Ishikawa (cell line): ENCODE results near the gene NSD2.

Experiments
- CEBPB ChIP-seq: IDR thresholded peaks from 2 replicates; pipeline ENCODE4 v1.6.1; 2012
- CREB1 ChIP-seq: IDR thresholded peaks from 2 replicates; pipeline ENCODE4 v1.6.1; 2012; ENCODE audit warnings: low read depth
- EGR1 ChIP-seq: IDR thresholded peaks from 2 replicates; pipeline ENCODE4 v1.6.1; 2012
- EP300 ChIP-seq: IDR thresholded peaks from 2 replicates; pipeline ENCODE4 v1.6.1; 2012; ENCODE audit warnings: borderline replicate concordance
- FOXM1 ChIP-seq: IDR thresholded peaks from 2 replicates; pipeline ENCODE4 v1.6.1; 2012; ENCODE audit warnings: low read depth, borderline replicate concordance
- MAX ChIP-seq: IDR thresholded peaks from 2 replicates; pipeline ENCODE4 v1.6.1; 2012
- RAD21 ChIP-seq: IDR thresholded peaks from 2 replicates; pipeline ENCODE4 v1.6.1; 2012; ENCODE audit warnings: low read depth
- REST ChIP-seq: IDR thresholded peaks from 2 replicates; pipeline ENCODE4 v1.6.1; 2012; ENCODE audit warnings: low read depth, mild to moderate bottlenecking
- TAF1 ChIP-seq: IDR thresholded peaks from 2 replicates; pipeline ENCODE4 v1.6.1; 2012; ENCODE audit warnings: low read depth, mild to moderate bottlenecking
- TCF12 ChIP-seq: IDR thresholded peaks from 2 replicates; pipeline ENCODE4 v1.6.1; 2012; ENCODE audit warnings: low read depth
- USF1 ChIP-seq: IDR thresholded peaks from 2 replicates; pipeline ENCODE4 v1.6.1; 2012
- YY1 ChIP-seq: IDR thresholded peaks from 2 replicates; pipeline ENCODE4 v1.6.1; 2012; ENCODE audit warnings: low read depth

- TF ChIP-seq REST = no peak
- TF ChIP-seq MAX = no peak
- TF ChIP-seq FOXM1 = no peak
- no peak for TF ChIP-seq USF1
- TF ChIP-seq TAF1 = no peak
- TF ChIP-seq RAD21 = no peak
- no peak for TF ChIP-seq YY1
- TF ChIP-seq CREB1 = no peak
- TF ChIP-seq EGR1 = no peak
- no peak for TF ChIP-seq EP300
- TF ChIP-seq CEBPB = no peak
- TF ChIP-seq TCF12 = no peak
These were observed 98.9 kb downstream of the NSD2 start for GRCh38 chr4:1969928-1970723.
